NCI-H128 (cell line): ENCODE measurements around the gene CNNM2.
"Not testable (repeated sequence)": the region's sequence is repeated elsewhere in the genome, so short reads cannot be mapped to it uniquely, and the experiment has no call there.

ENCODE experiments used
- DNase-seq: peaks from one replicate; lab custom pipeline; 2025; ENCODE audit not compliant: unreplicated experiment; lab: John Stamatoyannopoulos, UW

Gene CNNM2

DNA sequence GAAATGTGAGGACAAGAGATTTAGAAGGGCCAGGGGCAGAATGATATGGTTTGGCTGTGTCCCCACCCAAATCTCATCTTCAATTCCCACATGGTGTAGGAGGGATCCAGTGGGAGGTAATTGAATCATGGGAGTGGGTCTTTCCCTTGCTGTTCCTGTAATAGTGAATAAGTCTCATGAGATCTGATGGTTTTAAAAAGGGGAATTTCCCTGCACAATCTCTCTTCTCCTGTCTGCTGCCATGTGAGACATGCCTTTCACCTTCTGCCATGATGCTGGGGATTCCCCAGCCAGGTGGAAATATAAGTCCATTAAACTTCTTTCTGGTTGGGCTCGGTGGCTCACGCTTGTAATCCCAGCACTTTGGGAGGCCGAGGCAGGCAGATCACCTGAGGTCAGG lies 217.1 kb downstream of the CNNM2 start:
- not testable (repeated sequence) for DNase-seq

- no peak for DNase-seq
Measured at GRCh38 chr10:103139803-103140202, 221.7 kb downstream of the CNNM2 start.
